GM19395 (cell line): Measurements from ENCODE around the gene PGPEP1.
"Not testable (repeated sequence)": the region's sequence is repeated elsewhere in the genome, so short reads cannot be mapped to it uniquely, and the experiment has no call there.

Experiments
- ATAC-seq: cut with Tn5 transposase; IDR thresholded peaks from one replicate; pipeline ENCODE4 v1.9.1; 2021; ENCODE audit warnings: mild to moderate bottlenecking, moderate library complexity; ENCODE audit not compliant: unreplicated experiment

Gene PGPEP1

DNA sequence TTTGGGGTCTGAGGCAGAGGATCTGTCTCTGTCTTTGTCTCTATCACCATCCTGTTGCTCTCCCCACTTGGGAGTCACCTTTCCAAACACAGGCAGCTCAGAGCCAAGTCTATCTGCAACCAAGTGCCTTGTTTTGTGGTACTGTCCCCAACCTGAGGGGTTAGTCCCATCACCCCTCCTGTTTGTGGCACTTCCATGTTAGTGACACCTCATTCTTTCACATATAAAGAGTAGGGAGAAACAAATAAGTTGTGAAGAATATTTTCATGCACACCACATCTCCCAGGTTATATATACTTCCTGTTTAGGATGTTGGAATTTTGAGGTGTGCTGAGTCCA lies 49.3 kb downstream of the PGPEP1 start:
- no peak for ATAC-seq

DNA sequence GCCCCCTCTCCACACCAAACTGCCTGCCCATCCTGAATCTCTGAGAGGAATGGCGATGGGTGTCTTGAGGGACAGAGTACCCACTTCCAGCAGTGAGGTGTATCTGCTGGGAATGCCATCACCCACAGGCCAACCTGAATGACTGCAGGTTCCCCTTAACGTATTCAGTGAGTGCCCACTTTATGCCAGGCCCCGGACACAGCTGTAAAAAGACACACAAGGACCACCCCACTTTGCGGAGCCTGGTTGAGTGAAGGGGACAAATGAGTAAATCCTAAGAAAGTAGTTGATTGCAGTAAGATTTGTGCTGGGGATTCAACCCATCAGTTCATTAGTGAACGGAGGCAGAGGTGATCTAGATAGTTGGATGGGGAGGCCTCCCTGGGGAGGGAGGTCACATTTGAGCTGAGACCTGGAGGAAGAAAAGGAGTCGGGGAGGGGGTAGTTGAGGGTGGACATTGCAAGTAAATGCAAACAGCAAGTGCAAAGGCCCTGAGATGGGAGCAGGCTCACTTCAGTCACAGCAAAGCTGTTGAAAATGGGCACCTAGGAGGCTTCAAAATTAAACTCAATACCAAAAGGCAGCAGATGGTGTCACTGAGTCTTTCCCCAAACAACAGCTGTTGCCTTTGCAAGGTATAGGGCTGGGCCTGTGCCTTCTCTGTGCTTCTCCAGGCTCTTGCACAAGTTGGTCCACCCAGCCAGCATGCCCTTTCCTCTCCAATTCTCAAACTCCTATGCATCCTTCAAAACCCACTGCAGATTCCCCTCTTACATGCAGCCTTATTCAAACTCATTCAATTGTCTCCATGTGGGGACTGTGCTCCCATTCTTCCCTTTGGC lies 49.9 kb downstream of the PGPEP1 start:
- no peak for ATAC-seq

DNA sequence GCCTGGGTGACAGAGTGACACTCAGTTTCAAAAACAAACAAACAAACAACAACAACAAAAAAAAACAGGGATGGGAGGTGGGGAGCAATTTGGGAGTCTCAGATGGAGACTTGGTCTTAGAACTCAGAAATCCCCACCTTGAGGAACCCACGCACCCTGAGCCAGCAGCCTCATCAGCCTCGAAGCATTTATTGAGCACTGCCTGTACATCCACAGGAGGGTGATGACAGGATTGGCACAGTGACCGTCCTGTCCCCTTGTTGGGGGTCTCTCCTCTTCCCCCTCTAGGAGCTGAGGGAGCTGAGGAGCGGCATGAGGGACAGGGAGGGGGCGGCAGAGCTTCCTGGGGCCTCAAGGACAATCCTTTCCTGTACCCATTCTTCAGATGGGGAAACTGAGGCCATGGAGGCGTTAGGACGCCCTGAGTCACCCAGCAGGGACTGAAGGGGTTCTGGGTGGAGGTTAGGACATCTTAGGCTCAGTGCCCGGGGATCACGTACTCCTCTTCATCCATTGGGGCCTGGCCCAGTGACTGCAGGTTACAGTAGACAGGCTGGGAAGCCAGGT lies 51.2 kb downstream of the PGPEP1 start:
- no peak for ATAC-seq

DNA sequence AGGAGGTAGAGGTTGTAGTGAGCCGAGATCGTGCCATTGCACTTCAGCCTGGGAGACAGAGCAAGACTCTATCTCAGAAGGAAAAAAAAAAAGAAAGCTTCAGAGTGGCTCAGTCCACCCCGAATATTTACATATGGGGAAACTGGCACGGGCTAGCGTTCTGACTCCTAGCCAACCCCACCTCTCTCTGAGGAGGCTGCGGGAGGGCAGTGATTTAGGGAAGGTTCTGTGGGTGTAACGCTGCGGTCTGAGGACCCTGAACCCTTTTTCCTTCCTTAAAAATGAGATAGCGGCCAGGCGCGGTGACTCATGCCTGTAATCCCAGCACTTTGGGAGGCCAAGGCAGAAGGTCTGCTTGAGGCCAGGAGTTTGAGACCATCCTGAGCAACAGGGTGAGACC lies 52.0 kb downstream of the PGPEP1 start:
- ATAC-seq = no peak

DNA sequence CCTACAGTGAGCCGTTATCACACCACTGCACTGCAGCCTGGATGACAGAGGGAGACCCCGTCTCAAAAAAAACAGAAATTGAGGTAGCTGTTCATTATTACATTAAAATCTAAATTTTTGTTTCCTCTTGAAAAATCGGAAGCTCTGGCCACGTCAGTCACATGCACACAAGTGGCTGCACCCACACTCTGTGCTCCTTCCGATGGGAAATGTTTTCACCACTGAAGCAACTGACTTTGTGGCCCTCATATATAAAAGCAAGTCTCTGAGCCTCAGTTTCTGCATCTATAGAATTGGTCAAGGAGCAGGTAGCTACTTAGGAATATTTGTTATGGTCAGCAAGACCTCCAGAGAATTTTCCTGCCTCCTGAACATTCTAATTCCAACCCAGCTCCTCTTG lies 52.5 kb downstream of the PGPEP1 start:
- no peak for ATAC-seq

DNA sequence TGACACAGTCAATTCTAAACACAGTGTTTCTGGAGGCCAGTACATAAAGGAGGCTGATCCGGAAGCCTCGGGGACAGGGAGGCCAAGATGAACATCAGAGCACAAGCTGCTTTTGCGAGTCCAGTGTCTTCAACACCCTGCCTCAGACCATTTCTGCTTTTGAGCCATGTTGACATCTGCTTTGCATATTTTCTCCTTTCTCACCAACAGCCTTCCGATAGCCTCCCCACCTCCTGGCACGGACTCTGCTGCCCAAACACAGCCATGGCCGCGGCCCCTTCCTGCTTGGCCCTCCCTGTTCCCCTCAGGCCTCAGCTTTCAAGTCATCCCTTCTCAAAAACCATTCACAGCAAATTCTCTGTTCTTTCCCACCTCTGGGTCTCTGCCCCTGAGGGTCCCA lies 53.4 kb downstream of the PGPEP1 start:
- ATAC-seq = no peak

DNA sequence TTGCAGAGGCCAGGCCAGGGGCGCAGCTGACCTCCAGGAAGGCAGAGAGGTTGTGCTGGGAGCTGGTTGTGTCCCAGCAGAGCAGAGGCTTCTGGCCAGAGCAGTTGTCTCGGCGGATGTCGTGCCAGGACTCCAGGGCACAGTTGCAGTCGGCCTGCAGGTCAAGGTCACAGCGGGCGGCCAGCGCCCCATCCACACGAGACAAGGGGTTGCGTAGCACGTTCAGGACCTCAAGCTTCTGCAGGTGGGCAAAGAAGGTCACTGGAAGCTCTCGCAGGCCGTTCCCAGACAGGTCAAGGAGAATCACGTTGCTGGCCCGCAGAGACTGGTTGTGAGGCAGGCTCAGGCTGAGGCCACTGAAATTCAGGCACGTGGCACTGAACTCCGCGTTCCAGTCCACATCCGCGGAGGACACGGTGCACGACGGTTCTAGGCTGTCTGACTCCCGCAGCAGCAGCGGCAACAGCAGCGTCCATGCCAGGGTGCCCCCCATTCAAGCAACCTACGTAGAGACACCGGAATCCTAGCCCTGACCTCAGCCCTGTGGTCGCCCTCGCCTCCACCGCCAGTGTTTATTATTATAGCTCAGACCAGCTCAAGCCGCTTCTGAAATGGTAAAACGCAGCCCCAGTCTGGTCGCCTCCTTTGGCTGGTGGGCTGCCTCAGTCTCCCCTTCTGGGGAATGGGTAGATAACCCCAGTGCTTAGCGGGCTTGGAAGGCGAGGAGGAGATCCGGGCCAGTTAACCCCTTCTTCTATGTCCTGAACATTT lies 56.3 kb downstream of the PGPEP1 start:
- ATAC-seq = no peak

DNA sequence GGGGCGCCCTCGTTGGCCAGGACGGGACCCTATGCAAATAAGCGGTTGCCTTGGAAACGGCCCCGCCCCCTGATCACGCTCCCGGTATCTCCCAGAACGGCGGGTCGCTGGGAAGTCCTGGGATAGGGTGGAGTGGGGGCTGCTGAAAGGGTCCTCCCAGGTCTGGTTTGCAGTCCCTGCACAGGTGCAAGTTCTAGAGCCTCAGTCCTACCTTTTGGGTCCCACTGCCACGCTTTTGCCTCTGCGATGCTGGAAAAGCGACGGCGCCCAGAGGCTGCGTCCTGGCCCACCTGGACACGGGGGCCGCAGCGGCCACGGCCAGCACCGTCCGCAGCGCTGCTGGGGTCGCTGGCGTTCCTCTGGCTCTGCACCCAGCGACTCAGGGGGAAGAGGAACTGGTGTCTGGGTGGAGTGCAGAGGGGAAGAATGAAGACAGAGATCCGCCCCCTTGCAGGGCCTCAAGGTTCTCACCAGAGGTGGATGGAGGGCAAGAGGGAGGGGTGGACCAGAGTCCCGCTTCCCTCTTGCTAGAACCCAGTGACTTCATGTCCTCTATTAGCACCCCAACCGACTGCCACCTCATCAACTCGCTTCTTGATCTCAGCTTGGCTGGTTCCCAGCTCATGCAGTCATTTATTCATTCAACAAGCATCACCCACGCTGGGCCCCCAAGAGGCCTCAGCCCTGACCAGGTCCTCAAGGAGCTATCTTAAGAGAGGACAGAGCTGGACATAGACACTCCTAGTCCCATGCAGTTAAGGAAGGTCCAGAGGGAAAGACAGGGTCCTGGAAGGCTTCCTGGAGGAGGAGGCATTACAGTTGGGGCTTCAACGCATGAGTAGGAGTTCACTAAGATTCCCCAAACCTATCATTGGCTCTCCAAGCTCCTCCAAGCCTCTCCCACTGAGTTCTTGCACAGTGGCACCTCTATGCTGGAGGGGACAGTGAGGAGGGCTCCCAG lies 57.1 kb downstream of the PGPEP1 start, which contains the start of gene LRRC25:
Gene LRRC25, minus strand, starts transcription at position 381 of the 961 bp plus-strand sequence. CDS start 659 bp downstream, outside the sequence.
- no peak for ATAC-seq

DNA sequence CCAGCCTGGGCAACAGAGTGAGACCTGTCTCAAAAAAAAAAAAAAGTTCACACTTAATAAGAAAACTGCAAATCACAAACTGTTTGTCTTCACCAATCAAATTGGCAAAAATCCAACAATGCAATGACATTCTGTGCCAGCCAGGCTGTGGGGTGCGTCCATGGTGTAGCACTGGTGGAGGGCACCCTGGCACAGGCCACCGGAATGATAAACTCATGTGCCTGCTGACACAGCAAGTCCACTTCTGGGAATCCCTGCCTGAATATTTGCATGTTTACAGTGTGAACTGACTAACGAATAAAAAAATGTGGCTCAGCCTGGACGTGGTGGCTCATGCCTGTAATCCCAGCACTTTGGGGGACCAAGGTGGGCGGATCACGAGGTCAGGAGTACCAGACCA lies 58.6 kb downstream of the PGPEP1 start:
- no peak for ATAC-seq

DNA sequence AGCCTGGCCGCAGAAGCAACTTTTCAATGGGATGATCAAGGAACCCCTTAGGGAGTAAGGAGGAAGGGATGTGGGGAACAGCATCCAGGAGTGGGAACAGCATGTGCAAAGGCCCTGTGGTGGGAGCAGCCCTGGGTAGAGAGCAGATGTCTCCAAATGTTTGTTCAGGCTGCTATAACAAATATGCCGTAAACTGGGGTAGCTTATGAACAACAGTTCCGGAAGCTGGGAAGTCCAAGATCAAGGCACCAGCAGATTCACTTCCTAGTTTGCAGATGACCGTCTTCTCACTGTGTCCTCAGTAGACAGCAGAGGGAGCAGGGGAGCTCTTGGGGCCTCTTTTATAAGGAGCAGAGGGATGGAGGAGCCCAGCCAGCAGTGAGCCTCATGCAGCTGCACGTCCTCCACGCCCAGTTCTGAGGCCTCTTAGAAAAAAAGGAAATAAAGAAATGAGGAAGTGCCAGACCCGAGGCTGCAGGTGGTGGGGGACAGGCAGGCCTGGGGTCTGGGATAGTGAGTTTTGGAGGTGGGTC lies 61.2 kb downstream of the PGPEP1 start:
- ATAC-seq = no peak

DNA sequence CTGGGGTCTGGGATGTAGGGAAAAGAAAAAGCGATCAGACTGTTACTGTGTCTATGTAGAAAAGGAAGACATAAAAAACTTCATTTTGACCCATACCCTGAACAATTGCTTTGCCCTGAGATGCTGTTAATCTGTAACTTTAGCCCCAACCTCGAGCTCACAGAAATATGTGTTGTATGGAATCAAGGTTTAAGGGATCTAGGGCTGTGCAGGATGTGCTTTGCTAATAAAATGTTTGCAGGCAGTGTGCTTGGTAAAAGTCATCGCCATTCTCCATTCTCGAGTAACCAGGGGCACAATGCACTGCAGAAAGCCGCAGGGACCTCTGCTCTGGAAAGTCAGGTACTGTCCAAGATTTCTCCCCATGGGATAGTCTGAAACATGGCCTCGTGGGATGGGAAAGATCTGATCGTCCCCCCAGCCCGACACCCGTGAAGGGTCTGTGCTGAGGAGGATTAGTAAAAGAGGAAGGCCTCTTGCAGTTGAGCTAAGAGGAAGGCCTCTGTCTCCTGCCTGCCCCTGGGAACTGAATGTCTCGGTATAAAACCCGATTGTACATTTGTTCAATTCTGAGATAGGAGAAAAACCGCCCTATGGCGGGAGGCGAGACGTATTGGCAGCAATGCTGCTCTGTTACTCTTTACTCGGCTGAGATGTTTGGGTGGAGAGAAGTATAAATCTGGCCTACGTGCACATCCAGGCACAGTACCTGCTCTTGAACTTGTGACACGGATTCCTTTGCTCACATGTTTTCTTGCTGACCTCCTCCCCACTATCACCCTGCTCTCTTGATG lies 62.3 kb downstream of the PGPEP1 start:
- ATAC-seq = not testable (repeated sequence)

DNA sequence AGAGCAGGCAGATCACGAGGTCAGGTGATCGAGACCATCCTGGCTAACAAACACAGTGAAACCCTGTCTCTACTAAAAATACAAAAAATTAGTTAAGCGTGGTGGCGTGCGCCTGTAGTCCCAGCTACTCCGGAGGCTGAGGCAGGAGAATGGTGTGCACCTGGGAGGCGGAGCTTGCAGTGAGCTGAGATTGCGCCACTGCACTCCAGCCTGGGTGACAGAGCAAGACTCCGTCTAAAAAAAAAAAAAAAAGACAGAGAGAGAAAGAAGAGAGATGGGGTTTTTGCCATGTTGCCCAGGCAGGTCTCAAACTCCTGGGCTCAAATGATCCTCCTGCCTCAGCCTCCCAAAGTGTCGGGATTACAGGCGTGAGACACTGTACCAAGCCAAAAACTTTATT lies 65.4 kb downstream of the PGPEP1 start:
- ATAC-seq = not testable (repeated sequence)

DNA sequence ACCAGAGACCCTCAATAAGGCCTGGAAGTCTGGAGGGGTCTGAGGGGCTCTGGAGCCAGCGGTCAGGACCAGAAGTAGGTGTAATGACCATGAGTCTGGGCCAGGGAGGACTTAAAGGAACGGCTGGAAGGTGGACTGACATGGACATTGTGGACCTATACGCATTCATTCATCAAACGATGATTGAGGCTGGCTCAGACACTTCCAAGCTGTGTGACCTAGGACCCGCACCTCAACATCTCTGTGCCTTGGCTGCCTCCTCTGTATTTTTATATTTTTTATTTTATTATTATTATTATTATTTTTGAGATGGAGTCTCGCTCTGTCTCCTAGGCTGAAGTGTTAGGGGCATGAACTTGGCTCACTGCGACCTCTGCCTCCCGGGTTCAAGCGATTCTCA lies 66.4 kb downstream of the PGPEP1 start:
- ATAC-seq = no peak

DNA sequence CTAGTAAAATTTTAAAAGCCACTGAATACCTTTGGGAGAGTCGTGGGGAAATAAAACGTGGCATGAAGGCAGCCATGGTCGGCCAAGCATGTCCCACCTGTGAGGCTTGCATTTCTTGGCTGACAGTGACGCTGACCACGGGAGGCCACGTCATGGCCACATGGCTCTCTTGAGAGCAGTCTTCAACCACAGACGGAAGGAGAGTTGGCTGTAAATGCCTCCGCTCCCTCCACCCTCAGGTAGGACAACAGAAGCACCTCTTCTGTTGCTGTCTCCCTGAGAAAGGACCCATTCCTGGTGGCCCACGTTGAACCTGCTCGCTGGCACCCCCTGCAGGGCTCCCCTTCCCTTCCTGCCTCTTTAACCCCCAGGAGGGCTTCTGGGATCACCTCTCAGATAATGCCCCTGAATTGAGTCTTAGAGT lies 67.7 kb downstream of the PGPEP1 start:
- no peak for ATAC-seq

DNA sequence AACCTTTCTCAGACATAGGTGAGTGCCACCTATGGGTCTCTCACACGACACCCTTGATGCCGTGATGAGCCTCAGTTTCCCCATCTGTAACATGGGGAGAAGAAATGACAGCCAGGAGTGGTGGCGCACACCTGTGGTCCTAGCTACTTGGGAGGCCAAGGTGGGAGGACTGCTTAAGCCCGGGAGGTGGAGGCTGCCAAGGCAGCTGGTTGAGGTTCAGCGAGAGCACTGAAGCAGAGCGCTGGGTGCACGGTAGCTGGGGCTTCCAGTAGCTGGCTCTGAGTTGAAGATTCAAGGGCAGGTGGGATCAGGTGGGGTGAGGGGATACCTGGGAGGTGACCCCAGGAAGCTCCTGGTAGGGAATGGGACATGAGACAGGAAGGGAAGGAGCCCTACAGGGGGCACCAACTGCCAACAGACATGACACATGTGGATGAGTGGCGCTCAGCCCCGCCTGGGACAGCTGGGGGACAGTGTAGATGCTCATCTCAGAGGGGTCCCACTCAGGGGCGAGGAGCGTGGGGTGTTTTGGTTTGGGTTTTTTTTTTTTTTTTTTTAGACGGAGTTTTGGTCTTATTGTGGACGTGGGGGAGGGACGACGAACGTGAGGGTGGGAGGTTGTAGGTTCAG lies 72.3 kb downstream of the PGPEP1 start:
- no peak for ATAC-seq

DNA sequence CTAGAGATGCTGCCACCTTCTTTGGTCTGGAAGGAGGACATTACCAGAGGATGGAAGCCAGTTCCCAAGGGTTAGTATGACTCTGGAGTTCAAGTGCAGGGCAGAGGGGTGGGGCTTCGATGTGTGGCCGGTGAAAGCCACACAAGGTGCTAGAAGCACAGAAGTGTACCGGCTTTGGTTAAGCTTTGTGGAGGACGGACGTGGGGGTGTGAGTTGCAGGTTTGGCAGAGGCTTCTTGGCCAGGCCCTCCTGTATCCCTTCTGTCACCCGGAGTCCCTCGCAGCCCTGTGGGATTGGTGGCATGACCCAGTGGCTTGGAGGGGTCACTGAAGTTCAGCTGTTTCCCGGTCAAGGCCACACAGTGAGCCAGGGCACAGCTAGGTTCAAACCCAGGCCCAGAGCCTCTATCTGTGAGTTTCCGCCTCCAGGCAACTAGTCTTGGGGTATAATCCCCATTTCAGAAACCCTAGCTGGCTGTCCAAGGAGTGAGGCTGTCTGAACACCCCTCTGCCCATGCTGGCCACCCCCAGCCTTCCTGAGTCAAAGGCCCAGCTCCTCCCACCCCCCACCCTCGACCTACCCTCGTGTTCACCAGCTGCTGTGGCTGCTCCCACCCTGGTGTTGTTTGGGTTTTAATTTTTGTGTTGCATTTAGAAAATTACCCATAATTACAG lies 74.2 kb downstream of the PGPEP1 start:
- no peak for ATAC-seq

DNA sequence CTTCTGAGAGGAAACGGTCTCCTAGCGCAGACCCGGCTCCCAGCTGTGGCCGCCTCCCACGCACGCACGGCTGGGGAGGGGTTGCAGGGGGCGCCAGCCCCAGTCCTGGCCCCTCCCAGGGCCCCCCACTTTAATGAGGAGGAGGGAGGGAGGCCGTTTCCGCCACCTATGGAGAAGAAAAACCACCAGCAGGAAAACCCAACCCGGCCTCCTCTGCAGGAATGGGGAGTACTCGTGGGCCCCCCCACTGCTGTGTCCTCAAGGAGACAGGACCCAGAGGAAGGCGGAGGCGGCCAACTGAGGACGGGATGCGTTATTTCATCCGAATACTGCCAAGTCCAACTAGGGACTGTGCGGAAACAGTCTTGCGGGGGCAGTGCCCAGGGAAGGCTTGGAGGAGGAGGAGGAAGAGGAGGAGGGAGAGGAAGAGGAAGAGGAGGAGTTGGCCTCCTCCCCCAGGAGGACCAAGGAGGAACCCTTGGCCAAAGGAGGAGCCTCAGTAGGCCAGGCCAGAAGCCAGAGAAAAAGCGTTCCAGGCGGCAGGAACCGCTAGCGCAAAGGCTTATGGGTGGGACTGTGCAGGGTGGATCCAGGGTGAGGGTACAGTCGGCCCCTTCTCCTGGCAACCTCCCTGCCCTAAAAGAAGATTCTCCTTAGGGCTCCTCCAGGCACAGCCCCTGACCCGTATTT lies 74.9 kb downstream of the PGPEP1 start:
- ATAC-seq = no peak

DNA sequence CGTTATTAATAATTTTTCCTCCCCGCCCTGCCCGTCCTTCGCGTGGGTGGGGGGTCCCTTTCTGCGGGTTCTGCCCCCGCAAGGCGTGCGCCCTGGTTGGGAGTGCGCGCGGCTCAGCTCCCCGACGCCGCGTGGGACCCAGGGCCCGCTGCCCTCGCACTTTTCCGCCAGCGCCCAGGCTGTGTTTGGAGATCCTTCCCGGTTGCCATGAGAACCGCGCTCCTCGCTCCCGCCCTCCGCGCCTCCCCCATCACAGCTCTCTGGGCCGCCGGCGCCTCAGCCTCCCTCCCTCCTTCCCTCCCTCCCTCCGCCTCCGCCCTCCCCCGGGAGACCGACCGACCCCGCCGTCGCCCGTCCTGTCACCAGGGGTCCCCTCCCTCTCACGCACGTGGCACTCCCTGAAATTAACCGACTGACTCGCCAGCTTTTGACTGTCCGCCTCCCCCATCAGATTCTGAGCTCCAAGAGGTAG lies 76.4 kb downstream of the PGPEP1 start:
- ATAC-seq = no peak
